GM12878 (cell line): ENCODE measurements around the gene RXFP1. TPM values are rescaled to one million over a fixed set of nuclear protein-coding genes. Genes with fewer than 3 reads are reported as not detected.

Source experiments
- ATAC-seq: fragments of 200-7000 bp; cut with Tn5 transposase; 3 replicates; pipeline ENCODE4 v1.9.1; 2020; ENCODE audit warnings: mild to moderate bottlenecking, moderate library complexity
- BruUV-seq: library from RNA; stranded (reverse); fragments of 400-500 nt; replicated peaks from 2 replicates; lab custom pipeline; 2021; lab: Mats Ljungman, UMichigan
- CTCF ChIA-PET: fragments of 300-600 bp; sonication (Branson Sonifier 250); formaldehyde crosslinking; extraction: SDS; loops from one replicate; lab custom pipeline; 2021; ENCODE audit warnings: inconsistent platforms; lab: Yijun Ruan, JAX
- POLR2A ChIA-PET: fragments of 350-600 bp; formaldehyde crosslinking; extraction: SDS; loops from one replicate; lab custom pipeline; 2021; ENCODE audit warnings: inconsistent platforms; lab: Charles Lee
- RAD21 ChIA-PET: fragments of 300-600 bp; sonication (Branson Sonifier 250); formaldehyde crosslinking; loops from one replicate; lab custom pipeline; 2023; ENCODE audit warnings: antibody characterized with exemption; ENCODE audit not compliant: unreplicated experiment; lab: Charles Lee
- SMC1A ChIA-PET: fragments of 300-600 bp; sonication (Branson Sonifier 250); formaldehyde crosslinking; loops from one replicate; lab custom pipeline; 2023; ENCODE audit not compliant: unreplicated experiment, uncharacterized antibody; lab: Charles Lee
- DNase-seq: peaks from one replicate; pipeline ENCODE4 v3.0.0-alpha.2; 2011; ENCODE audit warnings: low read depth, low spot score
- FAIRE-seq: peaks from 3 replicates; lab custom pipeline; 2011; peaks lifted over from hg19 to GRCh38; lab: Jason Lieb, UNC
- H2AFZ ChIP-seq: 2 replicates; pipeline ENCODE4 v1.6.0; 2011; ENCODE audit warnings: low read depth, low read length, control low read depth; ENCODE audit not compliant: control insufficient read depth
- H3K27ac ChIP-seq: 2 replicates; pipeline ENCODE4 v1.5.1; 2011; ENCODE audit warnings: control low read depth; ENCODE audit not compliant: control insufficient read depth, insufficient read depth
- H3K27me3 ChIP-seq, 2 experiments: replicated peaks in 1 of 2; 2 replicates each; pipeline versions ENCODE4 v1.6.0 to v1.6.1; 2011; ENCODE audit warnings: low read length in 1 of 2; ENCODE audit not compliant: control insufficient read depth in 2 of 2, insufficient read depth in 2 of 2
- H3K36me3 ChIP-seq, 2 experiments: 2 replicates each; pipeline ENCODE4 v1.5.1; 2011; ENCODE audit warnings: low read length in 1 of 2; ENCODE audit not compliant: control insufficient read depth in 2 of 2, insufficient read depth in 2 of 2
- H3K4me1 ChIP-seq: 2 replicates; pipeline ENCODE4 v1.6.1; 2011; ENCODE audit warnings: mild to moderate bottlenecking, low read length, moderate library complexity, mixed read lengths; ENCODE audit not compliant: control insufficient read depth, insufficient read depth
- H3K4me2 ChIP-seq: 2 replicates; pipeline ENCODE4 v1.6.0; 2011; ENCODE audit warnings: control low read depth; ENCODE audit not compliant: control insufficient read depth, insufficient read depth
- H3K4me3 ChIP-seq: fragments of 200-600 bp; sonication (generic); 2 replicates; pipeline ENCODE4 v1.5.1; 2016
- H3K79me2 ChIP-seq: 2 replicates; pipeline ENCODE4 v1.6.0; 2011; ENCODE audit warnings: low read length; ENCODE audit not compliant: control insufficient read depth, insufficient read depth
- H3K9ac ChIP-seq: 2 replicates; pipeline ENCODE4 v1.8.0; 2011; ENCODE audit warnings: low read length, control low read depth, mixed read lengths; ENCODE audit not compliant: control insufficient read depth, insufficient read depth
- H3K9me3 ChIP-seq: replicated peaks from 3 replicates; pipeline ENCODE4 v1.5.1; 2011; ENCODE audit warnings: mild to moderate bottlenecking, low read length; ENCODE audit not compliant: control insufficient read depth, insufficient read depth
- H4K20me1 ChIP-seq: 2 replicates; pipeline ENCODE4 v1.6.0; 2011; ENCODE audit not compliant: control insufficient read depth, insufficient read depth
- E2F4 ChIP-seq: IDR thresholded peaks from 2 replicates; pipeline ENCODE4 v1.6.1; 2012; ENCODE audit warnings: low read depth, low read length, improper control_type of control experiment
- KDM1A ChIP-seq: fragments of 200-600 bp; sonication (generic); IDR thresholded peaks from 2 replicates; pipeline ENCODE4 v1.6.1; 2016; ENCODE audit warnings: borderline replicate concordance
- MLLT1 ChIP-seq: fragments of 450-650 bp; IDR thresholded peaks from 2 replicates; pipeline ENCODE4 v1.6.1; 2016; ENCODE audit warnings: mild to moderate bottlenecking
- NFYB ChIP-seq: IDR thresholded peaks from 2 replicates; pipeline ENCODE4 v1.6.1; 2011; ENCODE audit warnings: low read depth, mild to moderate bottlenecking, low read length, improper control_type of control experiment, moderate library complexity; ENCODE audit not compliant: insufficient read depth
- PRDM15 ChIP-seq: fragments of 450-650 bp; formaldehyde crosslinking; IDR thresholded peaks from 2 replicates; pipeline ENCODE4 v1.4.0; 2020; ENCODE audit warnings: mild to moderate bottlenecking, moderate library complexity
- SMARCA5 ChIP-seq: fragments of 450-650 bp; IDR thresholded peaks from 2 replicates; pipeline ENCODE4 v1.6.1; 2017; ENCODE audit warnings: mild to moderate bottlenecking
- WGBS: methylation state at CpG from one replicate; pipeline ENCODE4 v1.1.6; 2016; ENCODE audit warnings: low lambda C conversion rate; ENCODE audit not compliant: insufficient replicate concordance, insufficient coverage; ENCODE audit errors: missing lambda C conversion rate; 5-methylcytosine and 5-hydroxymethylcytosine counted together
- in situ Hi-C: fragments of 300-500 bp; cut with MboI; formaldehyde crosslinking; loops from 9 replicates; pipeline ENCODE4 v1.14.3; 2018; ENCODE audit warnings: mixed read lengths
- intact Hi-C: fragments of 100-400 bp; cut with micrococcal nuclease; formaldehyde crosslinking; loops from one replicate; pipeline ENCODE4 v1.14.2; 2022; ENCODE audit not compliant: unreplicated experiment
- polyA plus RNA-seq, 11 experiments: library from polyadenylated mRNA; depleted of rRNA in 4 of 11; unstranded in 6 of 11; stranded (reverse) in 5 of 11; fragments of >200 nt; fragmentation: Nextera tagmentation in 4 of 11; fragmentation: Illumina TruSeq in 1 of 11; extraction: Ambion mirVana in 4 of 11; extraction: Trizol in 1 of 11; gene quantifications; 1 replicate in 1 of 11; 2 replicates in 10 of 11; pipeline versions ENCODE4 v1.2.1 to v1.2.3, GENCODE V29; 2011 to 2016; ENCODE audit warnings: inconsistent platforms in 2 of 11, missing spikeins in 2 of 11, low read depth in 1 of 11
- total RNA-seq, 4 experiments: library from RNA; depleted of rRNA in 3 of 4; stranded (reverse); fragments of >200 nt in 3 of 4; fragmentation: Illumina TruSeq in 1 of 4; extraction: Trizol in 1 of 4; gene quantifications; 2 replicates each; pipeline versions ENCODE4 v1.2.1 to v1.2.3, GENCODE V29; 2013 to 2021

Gene RXFP1
- total and polyA plus RNA-seq, 10 of the 15 experiments (the other 5 are each of a cell fraction or from before 2014, with no cell fraction given), result 0.12 TPM; not detected in 9

- no TSS peak for BruUV-seq
- ATAC-seq (no peak), FAIRE-seq (no peak), DNase-seq (no peak)
- Histone ChIP-seq H3K27me3 (no peaks in the 10 kb centered on the region; a peak in 1 of 4 replicates), H3K36me3 (no peaks in the 10 kb centered on the region), H3K9me3 (no peaks in the 10 kb centered on the region), H3K4me1 (no peaks in the 10 kb centered on the region), H3K4me3 (no peak overlapping the region), H4K20me1 (no peaks in the 10 kb centered on the region), H3K9ac (no peak overlapping the region), H2AFZ (no peak overlapping the region), H3K27ac (no peak overlapping the region), H3K4me2 (no peak overlapping the region), H3K79me2 (no peaks in the 10 kb centered on the region)
- in situ Hi-C loops (no loop called here), intact Hi-C loops (no loop called here)
- SMC1A ChIA-PET, result no interaction called here
- CTCF ChIA-PET, result no interaction called here
- RAD21 ChIA-PET, result interaction anchor here (0.7 kb wide), 1 partner anchor 121 kb away, joined by 3 read pairs; no protein-coding TSS in a partner anchor
- POLR2A ChIA-PET, result no interaction called here
- TF ChIP-seq E2F4 (no peak), PRDM15 (CRISPR knock-in tag) (no peak), SMARCA5 (no peak), MLLT1 (no peak), NFYB (no peak), KDM1A (no peak)
- 0% methylated on average over 4 of the region's 4 CpGs for WGBS
Measured at GRCh38 chr4:158500054-158500453, 21.6 kb upstream of the RXFP1 start.
